Smooth muscle cell (in vitro differentiated cells): ENCODE data around the gene WDR93. TPM values are rescaled to one million over a fixed set of nuclear protein-coding genes. Genes with fewer than 3 reads are reported as not detected.

Experiments
- DNase-seq: peaks from one replicate; lab custom pipeline; 2025; ENCODE audit not compliant: unreplicated experiment; lab: John Stamatoyannopoulos, UW
- H2AFZ ChIP-seq: fragments of 200-600 bp; sonication (generic); 2 replicates; pipeline ENCODE4 v1.6.0; 2016; ENCODE audit warnings: antibody characterized with exemption, low read depth, mild to moderate bottlenecking
- H3F3A ChIP-seq: fragments of 200-600 bp; sonication (generic); 2 replicates; pipeline ENCODE4 v1.6.0; 2017; ENCODE audit warnings: antibody characterized with exemption, low read depth
- H3K27ac ChIP-seq: fragments of 200-600 bp; sonication (generic); 2 replicates; pipeline ENCODE4 v1.5.1; 2016; ENCODE audit warnings: low read depth, mild to moderate bottlenecking
- H3K27me3 ChIP-seq: fragments of 200-600 bp; sonication (generic); 2 replicates; pipeline ENCODE4 v1.6.1; 2016; ENCODE audit warnings: low read depth, mild to moderate bottlenecking
- H3K36me3 ChIP-seq: fragments of 200-600 bp; sonication (generic); 2 replicates; pipeline ENCODE4 v1.5.1; 2016; ENCODE audit warnings: low read depth
- H3K4me1 ChIP-seq: fragments of 200-600 bp; sonication (generic); 2 replicates; pipeline ENCODE4 v1.5.1; 2016; ENCODE audit warnings: low read depth
- H3K4me2 ChIP-seq: fragments of 200-600 bp; sonication (generic); 2 replicates; pipeline ENCODE4 v1.6.0; 2016; ENCODE audit warnings: mild to moderate bottlenecking
- H3K4me3 ChIP-seq: fragments of 200-600 bp; sonication (generic); 2 replicates; pipeline ENCODE4 v1.5.1; 2016; ENCODE audit warnings: mild to moderate bottlenecking
- H3K79me2 ChIP-seq: fragments of 200-600 bp; sonication (generic); 2 replicates; pipeline ENCODE4 v1.6.0; 2016; ENCODE audit warnings: low read depth, mild to moderate bottlenecking
- H3K9ac ChIP-seq: fragments of 200-600 bp; sonication (generic); 2 replicates; pipeline ENCODE4 v1.6.0; 2016; ENCODE audit warnings: low read depth
- H3K9me3 ChIP-seq: fragments of 200-600 bp; sonication (generic); replicated peaks from 2 replicates; pipeline ENCODE4 v1.5.1; 2016; ENCODE audit warnings: low read depth
- H4K20me1 ChIP-seq: fragments of 200-600 bp; sonication (generic); 2 replicates; pipeline ENCODE4 v1.6.0; 2016; ENCODE audit warnings: low read depth
- WGBS: methylation state at CpG from one replicate; pipeline ENCODE4 v1.1.7; 2016; ENCODE audit warnings: low lambda C conversion rate; 5-methylcytosine and 5-hydroxymethylcytosine counted together
- polyA plus RNA-seq: library from polyadenylated mRNA; unstranded; fragments of >200 nt; fragmentation: Nextera tagmentation; extraction: Ambion mirVana; gene quantifications from 2 replicates; pipeline ENCODE4 v1.2.1, GENCODE V29; 2016
- total RNA-seq: library from RNA; depleted of rRNA; stranded (reverse); fragments of >200 nt; gene quantifications from 2 replicates; pipeline ENCODE4 v1.2.3, GENCODE V29; 2014
- TF ChIP-seq, protein P1 (sequence below): fragments of 200-600 bp; sonication (generic); IDR thresholded peaks from 2 replicates; pipeline ENCODE4 v1.5.1; 2017; ENCODE audit warnings: borderline replicate concordance, mild to moderate bottlenecking, antibody characterized with exemption; ENCODE audit not compliant: insufficient read depth, poor library complexity, severe bottlenecking

Gene WDR93
- total and polyA plus RNA-seq, 2 experiments from 2014 or later = 0.80 TPM; not detected in 1

GRCh38 chr15:89645680-89646079, 44.9 kb upstream of the WDR93 start:
- no peak overlapping the region for H3K27ac ChIP-seq
- no peak overlapping the region for H2AFZ ChIP-seq
- no peak overlapping the region for H3K4me2 ChIP-seq
- no peaks in the 10 kb centered on the region for H3K36me3 ChIP-seq
- no peaks in the 10 kb centered on the region for H3F3A ChIP-seq
- no peaks in the 10 kb centered on the region for H3K4me1 ChIP-seq
- TF ChIP-seq, protein P1, sequence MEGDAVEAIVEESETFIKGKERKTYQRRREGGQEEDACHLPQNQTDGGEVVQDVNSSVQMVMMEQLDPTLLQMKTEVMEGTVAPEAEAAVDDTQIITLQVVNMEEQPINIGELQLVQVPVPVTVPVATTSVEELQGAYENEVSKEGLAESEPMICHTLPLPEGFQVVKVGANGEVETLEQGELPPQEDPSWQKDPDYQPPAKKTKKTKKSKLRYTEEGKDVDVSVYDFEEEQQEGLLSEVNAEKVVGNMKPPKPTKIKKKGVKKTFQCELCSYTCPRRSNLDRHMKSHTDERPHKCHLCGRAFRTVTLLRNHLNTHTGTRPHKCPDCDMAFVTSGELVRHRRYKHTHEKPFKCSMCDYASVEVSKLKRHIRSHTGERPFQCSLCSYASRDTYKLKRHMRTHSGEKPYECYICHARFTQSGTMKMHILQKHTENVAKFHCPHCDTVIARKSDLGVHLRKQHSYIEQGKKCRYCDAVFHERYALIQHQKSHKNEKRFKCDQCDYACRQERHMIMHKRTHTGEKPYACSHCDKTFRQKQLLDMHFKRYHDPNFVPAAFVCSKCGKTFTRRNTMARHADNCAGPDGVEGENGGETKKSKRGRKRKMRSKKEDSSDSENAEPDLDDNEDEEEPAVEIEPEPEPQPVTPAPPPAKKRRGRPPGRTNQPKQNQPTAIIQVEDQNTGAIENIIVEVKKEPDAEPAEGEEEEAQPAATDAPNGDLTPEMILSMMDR = no peak
- no peaks in the 10 kb centered on the region for H3K79me2 ChIP-seq
- H3K27me3 ChIP-seq = no peaks in the 10 kb centered on the region
- H4K20me1 ChIP-seq = no peaks in the 10 kb centered on the region
- DNase-seq = no peak
- no peak overlapping the region for H3K4me3 ChIP-seq
- WGBS = 99% methylated on average over 5 of the region's 8 CpGs
- H3K9ac ChIP-seq = no peak overlapping the region
- H3K9me3 ChIP-seq = no peaks in the 10 kb centered on the region

GRCh38 chr15:89646416-89647141, 44.0 kb upstream of the WDR93 start:
- Histone ChIP-seq H3K79me2 (no peaks in the 10 kb centered on the region), H4K20me1 (no peaks in the 10 kb centered on the region), H2AFZ (no peak overlapping the region), H3K36me3 (no peaks in the 10 kb centered on the region), H3K27ac (no peak overlapping the region), H3K4me1 (no peaks in the 10 kb centered on the region), H3K9ac (no peak overlapping the region), H3K4me3 (no peak overlapping the region), H3F3A (no peaks in the 10 kb centered on the region), H3K4me2 (no peak overlapping the region), H3K27me3 (no peaks in the 10 kb centered on the region), H3K9me3 (no peaks in the 10 kb centered on the region)
- TF ChIP-seq, protein P1 = no peak
- 97% methylated on average over 16 of the region's 22 CpGs for WGBS
- no peak for DNase-seq

DNA sequence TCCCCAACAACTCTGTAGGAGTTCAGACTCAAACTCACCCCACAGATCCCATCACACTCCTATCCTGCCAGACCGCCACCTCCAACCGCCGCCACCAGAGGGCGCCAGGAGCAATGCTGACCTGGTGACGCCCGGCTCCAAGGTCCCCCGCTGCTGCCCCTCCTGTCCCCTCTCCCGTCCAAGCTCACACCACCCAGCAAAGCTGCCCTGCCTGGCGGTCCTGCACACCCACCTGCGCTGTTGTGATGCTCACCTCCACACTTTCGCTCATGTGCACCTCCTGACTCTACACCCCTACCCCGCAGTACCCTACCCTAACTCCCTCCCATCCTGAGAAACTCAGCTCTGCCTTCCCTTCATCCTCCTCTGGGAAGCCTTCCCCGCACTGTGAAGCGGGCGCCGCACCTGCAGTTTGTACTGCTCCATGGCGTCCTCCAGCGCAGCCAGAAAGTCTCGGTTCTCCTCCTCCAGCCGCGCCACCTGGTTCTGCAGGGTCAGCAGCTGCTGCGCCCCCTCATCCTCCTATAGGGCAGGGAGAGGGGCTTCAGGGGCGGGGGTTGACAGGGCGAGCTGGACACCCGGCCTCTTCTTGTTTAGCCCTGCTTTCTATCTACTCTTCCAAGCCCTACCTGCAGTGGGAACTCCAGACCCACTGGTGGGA, 43.3 kb upstream of the WDR93 start:
- Histone ChIP-seq H4K20me1 (no peaks in the 10 kb centered on the region), H3K36me3 (no peaks in the 10 kb centered on the region), H2AFZ (no peak overlapping the region), H3K79me2 (no peaks in the 10 kb centered on the region), H3K4me1 (no peaks in the 10 kb centered on the region), H3K27me3 (no peaks in the 10 kb centered on the region), H3K9me3 (no peaks in the 10 kb centered on the region), H3K4me2 (no peak overlapping the region), H3K4me3 (no peak overlapping the region), H3K27ac (no peak overlapping the region), H3K9ac (no peak overlapping the region), H3F3A (no peaks in the 10 kb centered on the region)
- TF ChIP-seq, protein P1 = peak; percentile 84
- peak; percentile 50 for DNase-seq
- WGBS = 68% methylated on average over 19 of the region's 25 CpGs
